ENCODE results near the gene ANXA8.
"Not testable (repeated sequence)": the region's sequence is repeated elsewhere in the genome, so short reads cannot be mapped to it uniquely, and the experiment has no call there.

GRCh38 chr10:47494226-47494625 lies 10.3 kb upstream of the ANXA8 start:
- not testable (repeated sequence) for TF ChIP-seq POLR2A (IDR thresholded peaks at IDR 0.05; ENCODE audit: low read depth, low read length); TAF1 (IDR thresholded peaks at IDR 0.05; ENCODE audit: low read depth, low read length); POLR2AphosphoS5 (IDR thresholded peaks at IDR 0.05; ENCODE audit: low read depth, low read length); SPI1 (IDR thresholded peaks at IDR 0.05; ENCODE audit: low read depth, low read length); POU2F2 (IDR thresholded peaks at IDR 0.05; ENCODE audit: low read depth, low read length); PAX5 (IDR thresholded peaks at IDR 0.05; ENCODE audit: insufficient read depth, low read length, severe bottlenecking)
